Nephron (organoid): ENCODE data around the gene ARRB1.

Experiments used
- H3K27ac Mint-ChIP-seq, 3 experiments: 2 replicates each; pipeline ENCODE4 v1.8.0; 2020; ENCODE audit warnings: mixed read lengths in 3 of 3, mild to moderate bottlenecking in 2 of 3, moderate library complexity in 1 of 3
- H3K27me3 Mint-ChIP-seq: 2 replicates; pipeline ENCODE4 v1.8.0; 2021; ENCODE audit warnings: low read depth, mild to moderate bottlenecking, moderate library complexity, mixed read lengths
- H3K36me3 Mint-ChIP-seq: 2 replicates; pipeline ENCODE4 v1.8.0; 2020; ENCODE audit warnings: low read depth, mixed read lengths
- H3K4me1 Mint-ChIP-seq: 2 replicates; pipeline ENCODE4 v1.8.0; 2020; ENCODE audit warnings: mixed read lengths
- H3K4me3 Mint-ChIP-seq, 3 experiments: 2 replicates each; pipeline ENCODE4 v1.8.0; 2020; ENCODE audit warnings: mild to moderate bottlenecking in 3 of 3, mixed read lengths in 3 of 3, moderate library complexity in 2 of 3
- H3K9me3 Mint-ChIP-seq: 2 replicates; pipeline ENCODE4 v1.8.0; 2020; ENCODE audit warnings: mixed read lengths
- TF ChIP-seq, protein P1 (sequence below), 3 experiments: fragments of 200-600 bp; sonication (generic); IDR thresholded peaks; one replicate each; pipeline ENCODE4 v1.5.0; 2021; ENCODE audit warnings: antibody characterized with exemption in 3 of 3; ENCODE audit not compliant: unreplicated experiment in 3 of 3

The ARRB1 gene

DNA sequence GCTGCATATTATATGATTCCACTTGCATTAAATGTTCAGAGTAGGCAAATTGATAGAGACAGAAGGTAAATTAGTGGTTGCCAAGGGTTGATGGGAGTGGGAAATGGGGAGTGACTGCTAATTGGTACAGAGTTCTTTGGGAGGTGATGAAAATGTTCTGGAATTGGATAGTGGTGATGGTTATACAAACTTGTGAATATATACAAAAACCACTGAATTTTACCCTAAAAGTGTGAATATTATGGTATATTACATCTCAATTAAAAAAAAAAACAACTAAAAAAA is 52.5 kb downstream of the ARRB1 start:
- no peak overlapping the region for H3K27ac Mint-ChIP-seq
- peaks cover 4% of the 10 kb centered on the region for H3K36me3 Mint-ChIP-seq
- H3K27me3 Mint-ChIP-seq, result peaks cover 2% of the 10 kb centered on the region
- H3K4me3 Mint-ChIP-seq, result no peak overlapping the region
- no peaks in the 10 kb centered on the region for H3K4me1 Mint-ChIP-seq
- TF ChIP-seq, protein P1, sequence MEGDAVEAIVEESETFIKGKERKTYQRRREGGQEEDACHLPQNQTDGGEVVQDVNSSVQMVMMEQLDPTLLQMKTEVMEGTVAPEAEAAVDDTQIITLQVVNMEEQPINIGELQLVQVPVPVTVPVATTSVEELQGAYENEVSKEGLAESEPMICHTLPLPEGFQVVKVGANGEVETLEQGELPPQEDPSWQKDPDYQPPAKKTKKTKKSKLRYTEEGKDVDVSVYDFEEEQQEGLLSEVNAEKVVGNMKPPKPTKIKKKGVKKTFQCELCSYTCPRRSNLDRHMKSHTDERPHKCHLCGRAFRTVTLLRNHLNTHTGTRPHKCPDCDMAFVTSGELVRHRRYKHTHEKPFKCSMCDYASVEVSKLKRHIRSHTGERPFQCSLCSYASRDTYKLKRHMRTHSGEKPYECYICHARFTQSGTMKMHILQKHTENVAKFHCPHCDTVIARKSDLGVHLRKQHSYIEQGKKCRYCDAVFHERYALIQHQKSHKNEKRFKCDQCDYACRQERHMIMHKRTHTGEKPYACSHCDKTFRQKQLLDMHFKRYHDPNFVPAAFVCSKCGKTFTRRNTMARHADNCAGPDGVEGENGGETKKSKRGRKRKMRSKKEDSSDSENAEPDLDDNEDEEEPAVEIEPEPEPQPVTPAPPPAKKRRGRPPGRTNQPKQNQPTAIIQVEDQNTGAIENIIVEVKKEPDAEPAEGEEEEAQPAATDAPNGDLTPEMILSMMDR (IDR thresholded peaks at IDR 0.05; ENCODE audit: unreplicated experiment in 3 of 3), result no peak
- H3K9me3 Mint-ChIP-seq, result no peaks in the 10 kb centered on the region

- no peaks in the 10 kb centered on the region for H3K4me1 Mint-ChIP-seq
- H3K27me3 Mint-ChIP-seq, result peaks cover 8% of the 10 kb centered on the region
- no peak overlapping the region for H3K27ac Mint-ChIP-seq
- TF ChIP-seq, protein P1 (IDR thresholded peaks at IDR 0.05; ENCODE audit: unreplicated experiment in 3 of 3), result no peak
- H3K9me3 Mint-ChIP-seq, result no peaks in the 10 kb centered on the region
- no peak overlapping the region for H3K4me3 Mint-ChIP-seq
- H3K36me3 Mint-ChIP-seq, result peaks cover 4% of the 10 kb centered on the region
Observed at GRCh38 chr11:75298191-75298975, 53.1 kb downstream of the ARRB1 start.

DNA sequence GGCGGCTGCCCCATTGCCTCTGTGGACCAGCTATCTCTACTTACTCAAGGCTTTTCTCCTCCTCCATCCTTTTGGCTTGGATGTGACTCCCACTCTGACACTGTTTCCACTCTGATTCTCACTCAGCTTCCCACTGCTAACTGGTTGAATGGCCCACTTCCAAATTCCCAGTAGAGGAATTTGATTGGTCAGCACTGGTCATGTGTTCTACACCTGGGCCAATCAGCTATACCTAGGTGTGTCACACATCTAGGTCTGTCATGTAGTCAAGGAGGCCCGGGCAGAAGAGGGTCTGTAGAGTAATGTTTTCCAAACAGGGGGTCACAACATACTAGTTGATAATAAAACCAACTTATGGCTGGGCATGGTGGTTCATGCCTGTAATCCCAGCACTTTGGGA is 57.6 kb downstream of the ARRB1 start:
- H3K27me3 Mint-ChIP-seq, result peaks cover 13% of the 10 kb centered on the region
- H3K27ac Mint-ChIP-seq, result no peak overlapping the region
- no peaks in the 10 kb centered on the region for H3K4me1 Mint-ChIP-seq
- peaks cover 4% of the 10 kb centered on the region for H3K36me3 Mint-ChIP-seq
- TF ChIP-seq, protein P1 (IDR thresholded peaks at IDR 0.05; ENCODE audit: unreplicated experiment in 3 of 3), result no peak
- no peaks in the 10 kb centered on the region for H3K9me3 Mint-ChIP-seq
- no peak overlapping the region for H3K4me3 Mint-ChIP-seq

- Mint-ChIP-seq H3K4me3 (no peak overlapping the region), H3K9me3 (no peaks in the 10 kb centered on the region), H3K27me3 (peaks cover 13% of the 10 kb centered on the region)
Observed at GRCh38 chr11:75292943-75293342, 58.5 kb downstream of the ARRB1 start.

DNA sequence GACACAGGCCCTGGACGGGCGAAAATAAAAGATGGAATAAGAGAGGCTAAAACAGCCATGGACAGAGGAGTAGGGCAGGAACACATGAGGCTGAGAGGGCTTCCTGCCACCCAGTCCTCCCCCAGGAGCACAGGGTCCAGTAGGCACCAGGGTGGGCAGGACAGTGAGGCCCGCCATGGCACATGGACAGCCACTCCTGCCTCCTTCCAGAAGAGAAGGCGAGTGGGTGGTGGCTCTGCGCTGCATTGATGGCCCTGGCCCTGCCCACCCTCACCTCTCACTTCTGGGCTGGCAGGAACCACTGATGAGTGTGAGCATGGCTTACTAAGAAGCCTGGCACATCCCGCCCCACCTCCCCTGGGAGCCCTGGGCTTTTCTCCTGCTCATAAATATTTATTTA is 59.7 kb downstream of the ARRB1 start:
- no peak overlapping the region for H3K4me3 Mint-ChIP-seq
- H3K36me3 Mint-ChIP-seq, result peaks cover 8% of the 10 kb centered on the region
- TF ChIP-seq, protein P1 (IDR thresholded peaks at IDR 0.05; ENCODE audit: unreplicated experiment in 3 of 3), result no peak
- H3K4me1 Mint-ChIP-seq, result no peaks in the 10 kb centered on the region
- H3K9me3 Mint-ChIP-seq, result no peaks in the 10 kb centered on the region
- H3K27me3 Mint-ChIP-seq, result peaks cover 13% of the 10 kb centered on the region
- no peak overlapping the region for H3K27ac Mint-ChIP-seq

More at GRCh38 chr11:75292943-75293342, 58.5 kb downstream of the ARRB1 start:
- no peaks in the 10 kb centered on the region for H3K4me1 Mint-ChIP-seq
- H3K36me3 Mint-ChIP-seq, result peaks cover 4% of the 10 kb centered on the region
- TF ChIP-seq, protein P1 (IDR thresholded peaks at IDR 0.05; ENCODE audit: unreplicated experiment in 3 of 3), result no peak
- H3K27ac Mint-ChIP-seq, result no peak overlapping the region

GRCh38 chr11:75289919-75290318 is 61.5 kb downstream of the ARRB1 start:
- Mint-ChIP-seq H3K4me1 (no peaks in the 10 kb centered on the region), H3K9me3 (no peaks in the 10 kb centered on the region), H3K4me3 (no peak overlapping the region), H3K27ac (no peak overlapping the region), H3K27me3 (peaks cover 13% of the 10 kb centered on the region), H3K36me3 (peaks cover 6% of the 10 kb centered on the region)
- TF ChIP-seq, protein P1 (IDR thresholded peaks at IDR 0.05; ENCODE audit: unreplicated experiment in 3 of 3), result no peak
